H1 (cell line): Measurements from ENCODE around the gene AP1S3. TPM values are rescaled to one million over a fixed set of nuclear protein-coding genes. Genes with fewer than 3 reads are reported as not detected.

ENCODE experiments used
- CTCF ChIA-PET: fragments of 300-600 bp; sonication (Branson Sonifier 250); formaldehyde crosslinking; loops from one replicate; lab custom pipeline; 2021; ENCODE audit not compliant: partially characterized antibody; lab: Charles Lee
- POLR2A ChIA-PET: fragments of 300-600 bp; sonication (Branson Sonifier 250); formaldehyde crosslinking; loops from one replicate; lab custom pipeline; 2021; ENCODE audit warnings: inconsistent platforms; ENCODE audit not compliant: partially characterized antibody; lab: Charles Lee
- DNase-seq, 2 experiments: peaks; one replicate each; pipeline versions ENCODE4 v3.0.0 to v3.0.0-alpha.2; 2010 to 2022; ENCODE audit warnings: low spot score in 2 of 2, low read depth in 1 of 2, mixed read lengths in 1 of 2
- FAIRE-seq: peaks from 2 replicates; lab custom pipeline; 2011; peaks lifted over from hg19 to GRCh38; lab: Jason Lieb, UNC
- H2AFZ ChIP-seq: 2 replicates; pipeline ENCODE4 v1.8.1; 2012; ENCODE audit warnings: low read length, inconsistent platforms
- H2AK5ac ChIP-seq: 2 replicates; pipeline ENCODE4 v1.6.1; 2013; ENCODE audit warnings: low read depth, low read length
- H2BK120ac ChIP-seq: replicated peaks from 2 replicates; pipeline ENCODE3; 2013; ENCODE audit warnings: low read depth, low read length, inconsistent platforms
- H2BK12ac ChIP-seq: 2 replicates; pipeline ENCODE4 v1.6.1; 2013; ENCODE audit warnings: low read depth, low read length
- H2BK15ac ChIP-seq: 2 replicates; pipeline ENCODE4 v1.6.1; 2013; ENCODE audit warnings: low read length
- H2BK20ac ChIP-seq: 2 replicates; pipeline ENCODE4 v1.6.1; 2013; ENCODE audit warnings: low read length
- H2BK5ac ChIP-seq: 2 replicates; pipeline ENCODE4 v1.6.1; 2013; ENCODE audit warnings: low read depth, low read length
- H3K14ac ChIP-seq: 2 replicates; pipeline ENCODE4 v1.6.1; 2013; ENCODE audit warnings: inconsistent platforms; ENCODE audit not compliant: insufficient read length
- H3K18ac ChIP-seq: 2 replicates; pipeline ENCODE4 v1.6.1; 2013; ENCODE audit warnings: low read length; ENCODE audit errors: extremely low read depth
- H3K23ac ChIP-seq: 2 replicates; pipeline ENCODE4 v1.6.1; 2013; ENCODE audit warnings: inconsistent platforms; ENCODE audit not compliant: insufficient read length
- H3K23me2 ChIP-seq: 2 replicates; pipeline ENCODE4 v1.6.1; 2013; ENCODE audit warnings: low read depth, low read length
- H3K27ac ChIP-seq: 2 replicates; pipeline ENCODE4 v1.6.1; 2011; ENCODE audit warnings: low read depth, low read length, inconsistent platforms
- H3K27me3 ChIP-seq, 4 experiments: replicated peaks in 1 of 4; 1 replicate in 1 of 4; 2 replicates in 3 of 4; pipeline versions ENCODE4 v1.6.1 to v1.8.1; 2011 to 2013; ENCODE audit warnings: low read length in 3 of 4, mild to moderate bottlenecking in 3 of 4, inconsistent platforms in 2 of 4, mixed read lengths in 2 of 4, moderate library complexity in 1 of 4; ENCODE audit not compliant: control insufficient read depth in 3 of 4, insufficient read depth in 3 of 4; ENCODE audit errors: extremely low read depth in 1 of 4
- H3K36me3 ChIP-seq, 4 experiments: 2 replicates each; pipeline versions ENCODE4 v1.6.1 to v1.8.1; 2011 to 2013; ENCODE audit warnings: mild to moderate bottlenecking in 4 of 4, low read length in 3 of 4, moderate library complexity in 2 of 4, control low read depth in 1 of 4, inconsistent platforms in 1 of 4; ENCODE audit not compliant: insufficient read depth in 4 of 4, control insufficient read depth in 2 of 4
- H3K4ac ChIP-seq: replicated peaks from 2 replicates; pipeline ENCODE3; 2013; ENCODE audit warnings: low read length, low read depth, mixed read lengths, inconsistent platforms; ENCODE audit not compliant: insufficient read length
- H3K4me1 ChIP-seq, 4 experiments: replicated peaks in 1 of 4; 1 replicate in 1 of 4; 2 replicates in 3 of 4; pipeline versions ENCODE4 v1.6.1 to v1.8.1; 2011 to 2013; ENCODE audit warnings: low read length in 3 of 4, inconsistent platforms in 2 of 4, mixed read lengths in 1 of 4; ENCODE audit not compliant: insufficient read depth in 4 of 4, control insufficient read depth in 3 of 4
- H3K4me2 ChIP-seq, 2 experiments: 2 replicates each; pipeline versions ENCODE4 v1.6.1 to v1.8.1; 2011 to 2013; ENCODE audit warnings: low read depth in 2 of 2, low read length in 2 of 2, control low read depth in 1 of 2, inconsistent platforms in 1 of 2, mild to moderate bottlenecking in 1 of 2; ENCODE audit not compliant: insufficient read depth in 1 of 2
- H3K4me3 ChIP-seq, 4 experiments: fragments of 200-600, 300-600 bp in 1 of 4; sonication (generic), shearing (Covaris generic), sonication (Bioruptor Twin) in 1 of 4; 2 replicates each; pipeline versions ENCODE4 v1.5.1 to v1.8.1; 2011 to 2016; ENCODE audit warnings: low read length in 4 of 4, low read depth in 3 of 4, control low read depth in 2 of 4, inconsistent platforms in 2 of 4, mild to moderate bottlenecking in 2 of 4, mixed read lengths in 1 of 4, moderate library complexity in 1 of 4; ENCODE audit not compliant: insufficient read depth in 2 of 4; ENCODE audit errors: extremely low read depth in 1 of 4
- H3K56ac ChIP-seq: replicated peaks from 2 replicates; pipeline ENCODE3; 2013; ENCODE audit warnings: low read depth, mild to moderate bottlenecking, mixed read lengths, low read length, inconsistent platforms; ENCODE audit not compliant: insufficient read length
- H3K79me1 ChIP-seq: 2 replicates; pipeline ENCODE4 v1.6.1; 2013; ENCODE audit warnings: low read depth, low read length, control low read depth
- H3K79me2 ChIP-seq, 2 experiments: 2 replicates each; pipeline versions ENCODE4 v1.6.1 to v1.8.1; 2012 to 2013; ENCODE audit warnings: low read length in 2 of 2, mild to moderate bottlenecking in 2 of 2, inconsistent platforms in 1 of 2; ENCODE audit not compliant: insufficient read depth in 2 of 2, control insufficient read depth in 1 of 2
- H3K9ac ChIP-seq, 4 experiments: replicated peaks in 1 of 4; 1 replicate in 1 of 4; 2 replicates in 3 of 4; pipeline versions ENCODE4 v1.6.1 to v1.8.1; 2011 to 2013; ENCODE audit warnings: low read depth in 3 of 4, low read length in 3 of 4, control low read depth in 2 of 4, mild to moderate bottlenecking in 2 of 4, moderate library complexity in 2 of 4, inconsistent platforms in 1 of 4; ENCODE audit errors: extremely low read depth in 1 of 4
- H3K9me3 ChIP-seq, 2 experiments: 2 replicates each; pipeline versions ENCODE4 v1.6.1 to v1.8.1; 2012 to 2013; ENCODE audit warnings: mild to moderate bottlenecking in 2 of 2, moderate library complexity in 2 of 2, control low read depth in 1 of 2, inconsistent platforms in 1 of 2, low read depth in 1 of 2, low read length in 1 of 2, mixed read lengths in 1 of 2; ENCODE audit not compliant: insufficient read depth in 2 of 2
- H4K20me1 ChIP-seq, 2 experiments: replicated peaks in 1 of 2; 2 replicates each; pipeline versions ENCODE3 to v1.8.1; 2011 to 2013; ENCODE audit warnings: inconsistent platforms in 2 of 2, low read length in 2 of 2, mild to moderate bottlenecking in 1 of 2; ENCODE audit not compliant: insufficient read depth in 2 of 2, control insufficient read depth in 1 of 2
- H4K5ac ChIP-seq: 2 replicates; pipeline ENCODE4 v1.6.1; 2013; ENCODE audit warnings: low read length, low read depth, mixed read lengths, inconsistent platforms; ENCODE audit not compliant: insufficient read length
- H4K8ac ChIP-seq: 2 replicates; pipeline ENCODE4 v1.8.0; 2013; ENCODE audit warnings: mild to moderate bottlenecking, moderate library complexity, low read length, inconsistent platforms; ENCODE audit not compliant: insufficient read depth; ENCODE audit errors: extremely low read depth
- H4K91ac ChIP-seq: replicated peaks from 2 replicates; pipeline ENCODE3; 2013; ENCODE audit warnings: low read length, mixed read lengths, inconsistent platforms; ENCODE audit not compliant: insufficient read length
- CTBP2 ChIP-seq: IDR thresholded peaks from 2 replicates; pipeline ENCODE4 v1.7.0; 2011; ENCODE audit warnings: borderline replicate concordance, mild to moderate bottlenecking, moderate library complexity, mixed read lengths, low read length; ENCODE audit not compliant: insufficient read depth, insufficient read length
- E2F6 ChIP-seq: IDR thresholded peaks from 2 replicates; pipeline ENCODE4 v1.6.1; 2012; ENCODE audit warnings: inconsistent platforms
- KDM5A ChIP-seq: fragments of 200-600 bp; IDR thresholded peaks from 2 replicates; pipeline ENCODE4 v1.7.1; 2012; ENCODE audit warnings: mild to moderate bottlenecking, low read length, inconsistent platforms, mixed read lengths
- NANOG ChIP-seq: IDR thresholded peaks from 2 replicates; pipeline ENCODE4 v1.6.1; 2011; ENCODE audit warnings: low read length, low read depth, mild to moderate bottlenecking, inconsistent platforms; ENCODE audit not compliant: insufficient read depth, poor library complexity, severe bottlenecking
- SIN3A ChIP-seq, 2 experiments: IDR thresholded peaks in 1 of 2; conservative IDR thresholded peaks in 1 of 2; 2 replicates each; pipeline ENCODE4 v1.6.1; 2011 to 2012; ENCODE audit warnings: low read length in 2 of 2, improper control_type of control experiment in 1 of 2, low read depth in 1 of 2, mild to moderate bottlenecking in 1 of 2
- SP4 ChIP-seq: IDR thresholded peaks from 2 replicates; pipeline ENCODE4 v1.6.1; 2012; ENCODE audit warnings: low read length, inconsistent platforms
- WGBS, 2 experiments: shearing (Covaris generic) in 1 of 2; methylation state at CpG; one replicate each; pipeline versions ENCODE4 v1.1.6 to v1.1.7; 2013 to 2015; ENCODE audit warnings: low lambda C conversion rate in 2 of 2, mixed read lengths in 2 of 2, inconsistent platforms in 1 of 2, low coverage in 1 of 2, missing lambda C conversion rate in 1 of 2; ENCODE audit not compliant: insufficient replicate concordance in 2 of 2, insufficient coverage in 1 of 2, insufficient read length in 1 of 2; ENCODE audit errors: extremely low coverage in 1 of 2, missing lambda C conversion rate in 1 of 2; 5-methylcytosine and 5-hydroxymethylcytosine counted together
- polyA plus RNA-seq, 7 experiments: library from polyadenylated mRNA; depleted of rRNA in 3 of 7; stranded (reverse) in 5 of 7; unstranded in 2 of 7; fragments of >200 nt in 5 of 7; fragments of 200-250 nt in 2 of 7; gene quantifications; 1 replicate in 5 of 7; 2 replicates in 1 of 7; 4 replicates in 1 of 7; pipeline versions ENCODE4 v1.2.1 to v1.2.3, GENCODE V29; 2011 to 2013; ENCODE audit warnings: missing spikeins in 2 of 7, mixed read lengths in 2 of 7
- total RNA-seq: library from RNA; stranded (reverse); fragmentation: NEBNext Ultra II Directional; extraction: Animal tissue kit (Norgen Biotek cat#: 25700); gene quantifications from 2 replicates; pipeline ENCODE4 v1.2.1, GENCODE V29; 2021

Gene AP1S3
- total and polyA plus RNA-seq, 2 of the 8 experiments (the other 6 are each of a cell fraction or from before 2014, with no cell fraction given): 3.9 to 20.2 TPM

DNA sequence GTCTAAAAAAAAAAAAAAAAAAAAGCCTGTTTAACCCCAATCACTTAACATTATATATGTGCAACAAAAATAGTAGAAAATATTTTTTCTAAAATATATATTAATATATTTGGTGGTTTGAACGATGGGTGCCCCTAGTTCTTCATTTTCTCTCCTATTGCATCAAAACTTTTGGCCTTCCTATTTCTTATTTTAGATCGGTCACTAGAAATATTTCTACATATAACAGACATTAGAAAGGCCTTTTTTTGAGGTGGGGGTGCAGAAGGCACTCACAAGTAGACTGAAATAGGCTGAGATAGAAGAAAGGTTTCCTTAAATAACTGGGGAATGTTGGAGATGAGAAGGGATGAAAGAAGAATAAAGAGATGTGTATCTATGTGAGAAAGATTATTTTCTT, 49.3 kb upstream of the AP1S3 start:
- Histone ChIP-seq H3K4me3 (no peak overlapping the region), H2BK15ac (no peak overlapping the region), H3K18ac (no peak overlapping the region), H2AK5ac (no peak overlapping the region), H3K9me3 (no peaks in the 10 kb centered on the region), H3K79me1 (no peaks in the 10 kb centered on the region; the same call in 1 of the 2 replicates), H3K27ac (no peak overlapping the region), H2BK12ac (no peak overlapping the region), H3K23ac (no peak overlapping the region), H3K14ac (no peak overlapping the region), H2BK120ac (no peak overlapping the region), H3K9ac (no peak overlapping the region), H4K20me1 (no peaks in the 10 kb centered on the region), H4K5ac (no peak overlapping the region), H3K4me2 (no peak overlapping the region), H3K27me3 (no peaks in the 10 kb centered on the region), H3K4me1 (no peaks in the 10 kb centered on the region), H4K8ac (no peak overlapping the region), H2AFZ (no peak overlapping the region), H2BK20ac (no peak overlapping the region), H2BK5ac (no peak overlapping the region), H3K36me3 (peaks cover 5 to 36% (median 21%) of the 10 kb centered on the region in 4 experiments; a peak in 7 of 8 replicates), H3K4ac (no peak overlapping the region), H4K91ac (no peak overlapping the region), H3K79me2 (no peaks in the 10 kb centered on the region), H3K23me2 (no peaks in the 10 kb centered on the region), H3K56ac (no peak overlapping the region)
- 0% methylated on average over 2 of the region's 2 CpGs; no CpG with 5 or more reads in 1 of the 2 experiments for WGBS, 2 experiments
- TF ChIP-seq SP4: no peak
- no peak for TF ChIP-seq KDM5A
- TF ChIP-seq SIN3A (conservative IDR thresholded peaks at IDR 0.05 in 1 of 2, IDR thresholded peaks at IDR 0.05 in 1 of 2; ENCODE audit: low read depth in 1 of 2, low read length in 2 of 2): no peak
- TF ChIP-seq E2F6: no peak
- TF ChIP-seq CTBP2: no peak
- no peak for TF ChIP-seq NANOG
- CTCF ChIA-PET: no interaction called here
- DNase-seq: no peak
- POLR2A ChIA-PET: no interaction called here
- FAIRE-seq: no peak
